GM18951 (cell line): ENCODE measurements around the gene AOC2.
"Not testable (repeated sequence)": the region's sequence is repeated elsewhere in the genome, so short reads cannot be mapped to it uniquely, and the experiment has no call there.

Experiments
- POLR2A ChIP-seq: IDR thresholded peaks from 4 replicates; pipeline ENCODE4 v1.6.1; 2011; ENCODE audit warnings: mild to moderate bottlenecking; ENCODE audit not compliant: insufficient read length, insufficient read depth; ENCODE audit errors: extremely low read depth
- in situ Hi-C: fragments of 300-500 bp; cut with MboI; formaldehyde crosslinking; loops from one replicate; pipeline ENCODE4 v1.12.0; 2022; ENCODE audit warnings: low sequenced_read_pairs, mixed read lengths, inconsistent platforms; ENCODE audit not compliant: unreplicated experiment

Gene AOC2

GRCh38 chr17:42871647-42872046, 27.3 kb downstream of the AOC2 start:
- no peak for TF ChIP-seq POLR2A
- in situ Hi-C loops, result no loop called here

- TF ChIP-seq POLR2A, result no peak
- in situ Hi-C loops, result no loop called here
These were observed 28.0 kb downstream of the AOC2 start for GRCh38 chr17:42872251-42872965.

- in situ Hi-C loops, result no loop called here
- no peak for TF ChIP-seq POLR2A
These were observed 28.9 kb downstream of the AOC2 start for GRCh38 chr17:42873315-42873714.

DNA sequence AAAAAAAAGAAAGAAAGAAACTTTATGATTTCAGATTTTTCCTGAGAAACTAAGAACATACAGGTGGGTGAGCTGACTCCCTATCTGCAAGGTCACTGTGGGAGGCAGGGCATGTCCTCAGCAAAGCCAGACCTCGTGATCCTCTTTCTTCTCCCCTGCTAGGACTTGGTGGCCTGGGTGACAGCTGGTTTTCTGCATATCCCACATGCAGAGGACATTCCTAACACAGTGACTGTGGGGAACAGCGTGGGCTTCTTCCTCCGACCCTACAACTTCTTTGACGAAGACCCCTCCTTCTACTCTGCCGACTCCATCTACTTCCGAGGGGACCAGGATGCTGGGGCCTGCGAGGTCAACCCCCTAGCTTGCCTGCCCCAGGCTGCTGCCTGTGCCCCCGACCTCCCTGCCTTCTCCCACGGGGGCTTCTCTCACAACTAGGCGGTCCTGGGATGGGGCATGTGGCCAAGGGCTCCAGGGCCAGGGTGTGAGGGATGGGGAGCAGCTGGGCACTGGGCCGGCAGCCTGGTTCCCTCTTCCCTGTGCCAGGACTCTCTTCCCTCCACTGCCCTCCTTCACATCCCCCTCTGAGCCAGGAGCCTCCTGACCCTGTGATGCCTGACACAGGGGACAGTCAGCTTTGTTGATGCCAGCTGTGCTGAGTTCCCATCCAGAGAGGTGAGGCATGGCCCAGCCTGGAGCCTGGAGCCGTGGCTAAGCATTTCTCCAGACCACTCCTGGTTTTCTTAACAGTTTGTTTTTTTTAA, 29.7 kb downstream of the AOC2 start:
- in situ Hi-C loops, result not testable (repeated sequence)

DNA sequence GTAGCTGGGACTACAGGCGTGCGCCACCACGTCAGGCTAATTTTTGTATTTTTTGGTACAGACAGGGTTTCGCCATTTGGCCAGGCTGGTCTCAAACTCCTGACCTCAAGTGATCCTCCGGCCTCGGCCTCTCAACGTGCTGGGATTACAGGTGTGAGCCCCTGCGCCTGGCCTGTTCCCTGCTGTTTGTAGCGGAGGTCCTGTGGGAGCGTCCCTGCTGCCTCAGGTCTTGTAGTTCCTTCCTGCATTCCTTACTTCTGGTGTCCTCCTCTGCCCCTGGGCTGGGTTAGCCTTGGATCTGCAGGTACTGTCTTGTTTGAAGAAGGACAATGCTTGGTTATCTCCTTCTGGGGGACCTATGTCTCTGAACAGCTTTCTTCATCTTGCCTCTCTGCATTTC, 32.7 kb downstream of the AOC2 start:
- in situ Hi-C loops, result no loop called here
- no peak for TF ChIP-seq POLR2A

DNA sequence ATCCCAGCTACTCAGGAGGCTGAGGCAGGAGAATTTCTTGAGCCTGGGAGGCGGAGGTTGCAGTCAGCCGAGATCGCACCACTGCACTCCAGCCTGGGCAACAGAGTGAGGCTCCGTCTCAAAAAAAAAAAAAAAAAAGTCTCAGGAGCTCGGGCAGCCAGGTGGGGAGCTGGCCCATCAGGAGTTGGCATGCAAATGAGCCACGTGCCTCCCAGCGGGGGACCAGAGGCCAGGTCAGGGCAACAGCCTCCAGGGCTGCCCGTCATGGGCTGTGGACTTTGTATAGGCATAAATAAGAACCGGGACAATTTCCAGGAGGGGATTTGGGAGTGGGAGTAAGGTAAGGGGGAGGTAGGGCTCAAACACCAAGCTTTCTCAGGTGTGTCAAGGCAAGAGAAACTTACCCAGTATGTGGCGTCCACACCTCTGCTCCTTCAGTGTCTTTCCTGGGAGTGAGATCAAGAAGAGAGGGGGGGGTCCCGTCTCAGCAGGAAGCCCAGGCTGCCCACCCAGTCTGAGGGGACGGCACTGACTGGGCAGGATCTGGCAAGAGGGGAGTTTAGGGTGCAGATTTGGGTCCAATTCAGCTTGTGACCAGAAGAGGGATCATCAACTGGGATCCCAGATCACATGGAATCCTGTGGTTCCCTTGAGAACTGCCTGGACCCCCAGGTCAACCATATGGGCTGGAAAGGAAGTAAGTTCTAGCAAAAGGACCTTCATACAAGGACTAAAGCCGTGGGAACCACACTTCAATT, 33.9 kb downstream of the AOC2 start:
- in situ Hi-C loops, result no loop called here
- TF ChIP-seq POLR2A, result no peak

DNA sequence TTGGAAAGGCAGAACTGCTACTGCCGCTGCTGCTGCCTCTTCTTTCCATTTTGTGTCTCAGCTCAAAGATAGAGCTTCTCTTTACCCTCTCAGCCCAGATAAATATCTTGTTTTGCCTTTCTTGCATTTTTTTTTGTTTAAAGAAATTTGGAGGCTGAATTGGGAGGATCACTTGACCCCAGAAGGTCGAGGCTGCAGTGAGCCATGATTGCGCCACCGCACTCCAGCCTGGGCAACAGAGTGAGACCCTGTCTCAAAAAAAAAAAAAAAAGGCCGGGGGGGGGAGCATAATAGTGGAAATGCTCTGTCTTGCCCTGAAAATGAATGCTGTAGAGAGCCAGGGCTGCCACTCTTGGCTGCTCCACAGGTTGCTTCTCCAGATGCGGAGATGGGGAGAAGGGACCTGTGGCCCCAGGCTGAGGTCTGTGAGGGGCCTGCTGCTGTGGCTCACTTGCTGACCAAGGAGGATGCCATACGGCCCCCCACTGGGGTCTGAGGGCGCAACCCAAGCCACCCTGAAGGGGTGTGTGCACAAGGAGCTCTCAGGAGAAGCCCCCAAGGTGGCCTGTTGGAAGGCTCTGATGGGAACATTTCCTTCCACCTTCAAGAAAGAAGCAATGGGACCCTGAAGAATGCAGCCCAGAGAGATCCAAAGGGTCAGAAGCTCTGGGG, 34.7 kb downstream of the AOC2 start:
- in situ Hi-C loops, result no loop called here
- no peak for TF ChIP-seq POLR2A

DNA sequence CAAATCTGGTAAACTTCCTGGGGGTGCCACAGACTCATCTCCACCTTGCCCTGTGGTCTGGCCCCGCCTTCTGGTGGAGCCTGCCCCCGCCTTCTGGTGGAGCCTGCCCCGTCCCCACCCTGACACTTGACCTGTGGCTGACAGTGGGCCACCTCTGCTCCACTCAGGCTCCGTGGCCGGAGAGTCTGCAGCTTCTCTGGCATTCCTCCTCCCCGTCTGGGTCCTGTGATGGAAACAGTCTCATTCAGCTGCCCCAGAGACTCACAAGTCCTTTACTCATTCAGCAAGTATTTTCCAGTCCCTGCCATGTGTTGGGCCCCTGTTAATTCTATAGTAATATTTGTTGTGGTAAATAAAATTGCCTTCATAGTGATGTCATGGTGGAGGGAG, 35.2 kb downstream of the AOC2 start:
- no peak for TF ChIP-seq POLR2A
- in situ Hi-C loops, result no loop called here

DNA sequence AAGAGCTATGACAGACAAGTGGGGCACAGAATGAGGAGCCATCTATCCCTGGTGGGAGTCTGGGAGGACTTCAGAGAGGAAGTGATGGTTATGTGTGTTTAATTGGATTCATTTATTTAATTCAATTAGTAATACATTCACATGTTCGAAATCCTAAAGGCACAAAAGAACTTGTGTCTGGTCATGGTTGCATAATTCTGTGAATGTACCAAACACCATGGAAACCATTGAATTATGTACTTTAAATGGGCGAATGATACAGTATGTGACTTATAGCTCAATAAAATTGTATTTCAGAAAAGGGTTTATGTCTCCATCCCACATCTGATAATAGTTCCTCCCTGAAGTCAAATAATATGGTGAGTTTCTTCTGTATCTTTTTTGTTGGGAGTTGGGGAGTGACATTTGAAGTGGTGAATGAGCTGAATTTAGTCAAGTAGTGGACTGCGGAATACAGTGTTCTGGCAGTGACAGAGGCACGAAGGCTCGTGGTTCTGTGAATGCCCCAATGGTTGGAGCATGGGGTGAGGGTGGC, 36.5 kb downstream of the AOC2 start:
- TF ChIP-seq POLR2A, result no peak
- in situ Hi-C loops, result no loop called here

GRCh38 chr17:42881706-42882105, 37.3 kb downstream of the AOC2 start:
- in situ Hi-C loops, result not testable (repeated sequence)

GRCh38 chr17:42882166-42882565, 37.8 kb downstream of the AOC2 start:
- no peak for TF ChIP-seq POLR2A
- in situ Hi-C loops, result no loop called here

GRCh38 chr17:42883802-42884558, 39.6 kb downstream of the AOC2 start:
- in situ Hi-C loops, result no loop called here
- no peak for TF ChIP-seq POLR2A

DNA sequence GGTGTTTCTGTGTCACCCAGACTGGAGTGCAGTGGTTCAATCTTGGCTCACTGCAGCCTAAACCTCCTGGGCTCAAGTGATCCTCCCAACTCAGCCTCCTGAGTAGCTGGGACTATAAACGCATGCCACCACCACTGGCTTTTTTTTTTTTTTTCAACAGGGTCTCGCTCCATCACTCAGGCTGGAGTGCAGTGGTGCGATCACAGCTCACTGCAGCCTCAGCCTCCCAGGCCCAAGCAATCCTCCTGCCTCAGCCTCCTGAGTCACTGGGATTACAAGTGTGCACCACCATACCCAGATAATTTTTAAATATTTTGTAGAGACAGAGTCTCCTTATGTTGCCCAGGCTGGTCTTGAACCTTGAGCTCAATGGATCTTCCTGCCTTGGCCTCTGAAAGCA, 41.4 kb downstream of the AOC2 start:
- in situ Hi-C loops, result not testable (repeated sequence)
